Endothelial cell of umbilical vein (primary cell): ENCODE data around the gene MBD2. TPM values are rescaled to one million over a fixed set of nuclear protein-coding genes. Genes with fewer than 3 reads are reported as not detected.

Source experiments
- BruUV-seq: library from RNA; stranded (reverse); fragments of 400-500 nt; replicated peaks from 2 replicates; lab custom pipeline; 2021; lab: Mats Ljungman, UMichigan
- CTCF ChIA-PET: fragments of 300-600, 350-600 bp; sonication (Branson Sonifier 250); formaldehyde crosslinking; loops from one replicate; lab custom pipeline; 2021; ENCODE audit warnings: antibody characterized with exemption, inconsistent platforms; lab: Charles Lee
- POLR2A ChIA-PET: fragments of 300-600, 350-600 bp; sonication (Branson Sonifier 250); formaldehyde crosslinking; loops from one replicate; lab custom pipeline; 2021; ENCODE audit warnings: antibody characterized with exemption, inconsistent platforms; lab: Charles Lee
- DNase-seq: peaks from one replicate; pipeline ENCODE4 v3.0.0-alpha.2; 2011; ENCODE audit warnings: low read depth, low spot score
- FAIRE-seq: peaks from 2 replicates; lab custom pipeline; 2011; peaks lifted over from hg19 to GRCh38; lab: Jason Lieb, UNC
- H2AFZ ChIP-seq: 2 replicates; pipeline ENCODE4 v1.6.0; 2012; ENCODE audit warnings: low read depth, low read length, control low read depth, inconsistent platforms
- H3K27ac ChIP-seq: 2 replicates; pipeline ENCODE4 v1.5.1; 2011; ENCODE audit warnings: low read depth, mild to moderate bottlenecking, control low read depth, low read length, moderate library complexity; ENCODE audit not compliant: insufficient read depth
- H3K27me3 ChIP-seq, 2 experiments: 2 replicates each; pipeline versions ENCODE4 v1.6.0 to v1.6.1; 2011; ENCODE audit warnings: low read length in 2 of 2, mixed read lengths in 1 of 2; ENCODE audit not compliant: control insufficient read depth in 2 of 2, insufficient read depth in 2 of 2
- H3K36me3 ChIP-seq, 2 experiments: 2 replicates in 1 of 2; 3 replicates in 1 of 2; pipeline ENCODE4 v1.5.1; 2011; ENCODE audit warnings: low read length in 2 of 2, mild to moderate bottlenecking in 1 of 2, moderate library complexity in 1 of 2; ENCODE audit not compliant: control insufficient read depth in 2 of 2, insufficient read depth in 2 of 2; ENCODE audit errors: extremely low read depth in 1 of 2
- H3K4me1 ChIP-seq: 3 replicates; pipeline ENCODE4 v1.5.1; 2011; ENCODE audit warnings: mild to moderate bottlenecking, low read length; ENCODE audit not compliant: control insufficient read depth, insufficient read depth; ENCODE audit errors: extremely low read depth
- H3K4me2 ChIP-seq: 2 replicates; pipeline ENCODE4 v1.6.1; 2011; ENCODE audit warnings: low read length, control low read depth, mixed read lengths; ENCODE audit not compliant: insufficient read depth
- H3K4me3 ChIP-seq, 3 experiments: fragments of 200-600 bp in 1 of 3; sonication (generic), shearing (Covaris generic) in 1 of 3; replicated peaks in 1 of 3; 2 replicates each; pipeline ENCODE4 v1.5.1; 2011 to 2016; ENCODE audit warnings: control low read depth in 3 of 3, low read length in 3 of 3, mild to moderate bottlenecking in 2 of 3, inconsistent platforms in 1 of 3, low read depth in 1 of 3, moderate library complexity in 1 of 3; ENCODE audit not compliant: insufficient read depth in 1 of 3
- H3K79me2 ChIP-seq: 2 replicates; pipeline ENCODE4 v1.6.0; 2012; ENCODE audit warnings: low read length, inconsistent platforms; ENCODE audit not compliant: control insufficient read depth, insufficient read depth
- H3K9ac ChIP-seq: replicated peaks from 2 replicates; pipeline ENCODE3; 2011; ENCODE audit warnings: low read length, control low read depth; ENCODE audit not compliant: insufficient read depth; ENCODE audit errors: extremely low read depth
- H3K9me1 ChIP-seq: replicated peaks from 3 replicates; pipeline ENCODE4 v1.6.0; 2011; ENCODE audit warnings: mild to moderate bottlenecking, low read length; ENCODE audit not compliant: control insufficient read depth, insufficient read depth; ENCODE audit errors: extremely low read depth
- H3K9me3 ChIP-seq: replicated peaks from 2 replicates; pipeline ENCODE4 v1.5.1; 2012; ENCODE audit warnings: low read length, inconsistent platforms; ENCODE audit not compliant: control insufficient read depth, insufficient read depth
- H4K20me1 ChIP-seq: replicated peaks from 2 replicates; pipeline ENCODE3; 2011; ENCODE audit warnings: mild to moderate bottlenecking, low read length; ENCODE audit not compliant: control insufficient read depth, insufficient read depth; ENCODE audit errors: extremely low read depth
- EZH2 ChIP-seq: IDR thresholded peaks from 2 replicates; pipeline ENCODE4 v1.6.1; 2012; ENCODE audit warnings: borderline replicate concordance, low read depth, mild to moderate bottlenecking, moderate library complexity, low read length, inconsistent platforms; ENCODE audit not compliant: severe bottlenecking
- FOS ChIP-seq: IDR thresholded peaks from 2 replicates; pipeline ENCODE4 v1.6.1; 2011; ENCODE audit warnings: mild to moderate bottlenecking, low read length, moderate library complexity, borderline replicate concordance; ENCODE audit not compliant: insufficient read depth
- GATA2 ChIP-seq: IDR thresholded peaks from 2 replicates; pipeline ENCODE4 v1.7.0; 2011; ENCODE audit warnings: low read depth, mild to moderate bottlenecking, moderate library complexity, mixed read lengths, low read length; ENCODE audit not compliant: insufficient read length, insufficient read depth
- JUN ChIP-seq: IDR thresholded peaks from 2 replicates; pipeline ENCODE4 v1.6.1; 2011; ENCODE audit warnings: borderline replicate concordance, low read depth; ENCODE audit not compliant: insufficient read length, insufficient read depth
- MYC ChIP-seq: IDR thresholded peaks from one replicate; pipeline ENCODE4 v1.6.1; 2011; ENCODE audit warnings: mild to moderate bottlenecking, low read depth, low read length
- POLR2A ChIP-seq: IDR thresholded peaks from 2 replicates; pipeline ENCODE4 v1.6.1; 2012; ENCODE audit warnings: low read depth, mild to moderate bottlenecking, control low read depth, low read length
- POLR2AphosphoS5 ChIP-seq: IDR thresholded peaks from 2 replicates; pipeline ENCODE4 v1.6.1; 2012; ENCODE audit warnings: low read depth, mild to moderate bottlenecking, control low read depth, low read length, moderate library complexity; ENCODE audit not compliant: insufficient read depth
- dilution Hi-C: fragments of 300-500 bp; cut with MboI; formaldehyde crosslinking; loops from one replicate; pipeline ENCODE4 v1.15.0; 2019; ENCODE audit warnings: low sequenced_read_pairs; ENCODE audit not compliant: extremely low pct_ligation_motif_present
- intact Hi-C: fragments of 100-400 bp; cut with micrococcal nuclease; formaldehyde crosslinking; loops from one replicate; pipeline ENCODE4 v1.10.0; 2022
- polyA plus RNA-seq, 4 experiments: library from polyadenylated mRNA; depleted of rRNA in 3 of 4; stranded (reverse) in 3 of 4; unstranded in 1 of 4; fragments of >200 nt; gene quantifications; 2 replicates each; pipeline versions ENCODE4 v1.2.1 to v1.2.3, GENCODE V29; 2011 to 2012; ENCODE audit warnings: missing spikeins in 1 of 4
- total RNA-seq: library from RNA; stranded (reverse); gene quantifications from 2 replicates; pipeline ENCODE4 v1.2.3, GENCODE V29; 2021
- TF ChIP-seq, protein P1 (sequence below), 2 donors: IDR thresholded peaks; 1 replicate in 1 of 2; 2 replicates in 1 of 2; pipeline ENCODE4 v1.5.1; 2011; ENCODE audit warnings: low read length in 2 of 2, mild to moderate bottlenecking in 2 of 2, moderate library complexity in 2 of 2, control low read depth in 1 of 2, inconsistent platforms in 1 of 2, low read depth in 1 of 2; ENCODE audit not compliant: insufficient read depth in 1 of 2; ENCODE audit errors: extremely low read depth in 1 of 2
- TF ChIP-seq, protein P2 (sequence below): IDR thresholded peaks from 2 replicates; pipeline ENCODE4 v1.6.1; 2011; ENCODE audit not compliant: insufficient read depth, insufficient read length

The MBD2 gene
- total and polyA plus RNA-seq, 2 donors (not counting 3 experiments of a cell fraction or from before 2014, with no cell fraction given): 86.8 to 110 TPM

DNA sequence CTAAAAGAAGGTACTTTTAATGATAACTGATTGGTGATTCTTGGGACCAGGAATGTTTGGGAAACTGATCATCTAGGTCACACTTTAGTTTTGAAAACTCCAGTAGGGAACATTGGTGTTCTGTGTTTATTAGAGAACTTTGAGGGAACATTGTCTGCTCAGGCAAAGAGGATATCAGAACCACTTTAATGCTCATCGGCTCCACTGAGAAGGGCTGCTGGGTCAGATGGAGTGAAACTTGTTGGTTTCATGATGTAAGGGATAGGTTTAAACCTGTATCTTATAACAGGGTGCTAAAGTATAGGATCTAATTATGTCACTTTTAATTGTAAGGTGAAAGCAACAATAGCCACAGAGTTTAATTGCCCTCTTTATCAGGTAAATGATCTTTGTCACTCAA lies 30.7 kb upstream of the MBD2 start:
- no peak overlapping the region for H3K27ac ChIP-seq
- H4K20me1 ChIP-seq: no peaks in the 10 kb centered on the region
- BruUV-seq: no TSS peak
- POLR2A ChIA-PET: no interaction called here
- H2AFZ ChIP-seq: no peak overlapping the region
- peaks cover 20% of the 10 kb centered on the region for H3K4me1 ChIP-seq
- FAIRE-seq (no peak), DNase-seq (no peak)
- no peaks in the 10 kb centered on the region for H3K9me3 ChIP-seq
- H3K4me2 ChIP-seq: no peak overlapping the region
- H3K9me1 ChIP-seq: no peaks in the 10 kb centered on the region
- no peak overlapping the region for H3K9ac ChIP-seq
- no peak overlapping the region for H3K4me3 ChIP-seq
- CTCF ChIA-PET: no interaction called here
- no peaks in the 10 kb centered on the region for H3K36me3 ChIP-seq
- intact Hi-C loops (no loop called here), dilution Hi-C loops (no loop called here)
- TF ChIP-seq, protein P1, sequence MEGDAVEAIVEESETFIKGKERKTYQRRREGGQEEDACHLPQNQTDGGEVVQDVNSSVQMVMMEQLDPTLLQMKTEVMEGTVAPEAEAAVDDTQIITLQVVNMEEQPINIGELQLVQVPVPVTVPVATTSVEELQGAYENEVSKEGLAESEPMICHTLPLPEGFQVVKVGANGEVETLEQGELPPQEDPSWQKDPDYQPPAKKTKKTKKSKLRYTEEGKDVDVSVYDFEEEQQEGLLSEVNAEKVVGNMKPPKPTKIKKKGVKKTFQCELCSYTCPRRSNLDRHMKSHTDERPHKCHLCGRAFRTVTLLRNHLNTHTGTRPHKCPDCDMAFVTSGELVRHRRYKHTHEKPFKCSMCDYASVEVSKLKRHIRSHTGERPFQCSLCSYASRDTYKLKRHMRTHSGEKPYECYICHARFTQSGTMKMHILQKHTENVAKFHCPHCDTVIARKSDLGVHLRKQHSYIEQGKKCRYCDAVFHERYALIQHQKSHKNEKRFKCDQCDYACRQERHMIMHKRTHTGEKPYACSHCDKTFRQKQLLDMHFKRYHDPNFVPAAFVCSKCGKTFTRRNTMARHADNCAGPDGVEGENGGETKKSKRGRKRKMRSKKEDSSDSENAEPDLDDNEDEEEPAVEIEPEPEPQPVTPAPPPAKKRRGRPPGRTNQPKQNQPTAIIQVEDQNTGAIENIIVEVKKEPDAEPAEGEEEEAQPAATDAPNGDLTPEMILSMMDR (IDR thresholded peaks at IDR 0.05; ENCODE audit: extremely low read depth in 1 of 2, insufficient read depth in 1 of 2, low read depth in 1 of 2, low read length in 2 of 2): no peak
- TF ChIP-seq JUN: no peak
- TF ChIP-seq POLR2AphosphoS5: no peak
- TF ChIP-seq MYC: no peak
- no peak for TF ChIP-seq EZH2
- TF ChIP-seq FOS: no peak
- TF ChIP-seq, protein P2, sequence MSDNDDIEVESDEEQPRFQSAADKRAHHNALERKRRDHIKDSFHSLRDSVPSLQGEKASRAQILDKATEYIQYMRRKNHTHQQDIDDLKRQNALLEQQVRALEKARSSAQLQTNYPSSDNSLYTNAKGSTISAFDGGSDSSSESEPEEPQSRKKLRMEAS: no peak
- no peak for TF ChIP-seq POLR2A
- no peak for TF ChIP-seq GATA2
- H3K79me2 ChIP-seq: no peaks in the 10 kb centered on the region
- no peaks in the 10 kb centered on the region for H3K27me3 ChIP-seq
